ENCODE measurements around the gene LGALS7B. TPM values are rescaled to one million over a fixed set of nuclear protein-coding genes. Genes with fewer than 3 reads are reported as not detected.
"Not testable (repeated sequence)": the region's sequence is repeated elsewhere in the genome, so short reads cannot be mapped to it uniquely, and the experiment has no call there.

Gene LGALS7B
- total RNA-seq, 1 donor from 2014 or later, result not detected

GRCh38 chr19:38817081-38817480, 28.1 kb downstream of the LGALS7B start:
- TF ChIP-seq CTCF (IDR thresholded peaks at IDR 0.05), result no peak
- POLR2A ChIA-PET, result no interaction called here
- Mint-ChIP-seq H3K9me3 (no peaks in the 10 kb centered on the region), H3K4me3 (no peak overlapping the region), H3K36me3 (ENCODE audit: low read depth) (peaks cover 55% of the 10 kb centered on the region), H3K27ac (no peak overlapping the region), H3K27me3 (no peaks in the 10 kb centered on the region), H3K4me1 (peaks cover 6% of the 10 kb centered on the region)
- CTCF ChIA-PET, result no interaction called here
- DNase-seq (no peak), ATAC-seq (ENCODE audit: low read depth) (no peak)
- intact Hi-C loops (cut with micrococcal nuclease), result no loop called here

GRCh38 chr19:38819231-38819920, 30.4 kb downstream of the LGALS7B start:
- Mint-ChIP-seq H3K9me3 (no peaks in the 10 kb centered on the region), H3K4me1 (peaks cover 6% of the 10 kb centered on the region), H3K36me3 (ENCODE audit: low read depth) (peaks cover 72% of the 10 kb centered on the region), H3K27ac (no peak overlapping the region), H3K27me3 (no peaks in the 10 kb centered on the region), H3K4me3 (no peak overlapping the region)
- no peak for TF ChIP-seq CTCF (IDR thresholded peaks at IDR 0.05)
- intact Hi-C loops (cut with micrococcal nuclease), result no loop called here
- ATAC-seq (ENCODE audit: low read depth) (no peak), DNase-seq (no peak)
- POLR2A ChIA-PET, result no interaction called here
- CTCF ChIA-PET, result no interaction called here

GRCh38 chr19:38821230-38821825, 32.3 kb downstream of the LGALS7B start:
- H3K27me3 Mint-ChIP-seq; H3K4me1 Mint-ChIP-seq; intact Hi-C loops (cut with micrococcal nuclease); ATAC-seq (ENCODE audit: low read depth); CTCF ChIA-PET; H3K4me3 Mint-ChIP-seq; DNase-seq; H3K9me3 Mint-ChIP-seq; H3K27ac Mint-ChIP-seq: not testable (repeated sequence)
- H3K36me3 Mint-ChIP-seq (ENCODE audit: low read depth), result peaks cover 70% of the 10 kb centered on the region
- POLR2A ChIA-PET, result interaction anchor here (0.7 to 1.1 kb wide), 2 partner anchors 11 to 201 kb away, joined by 3 to 5 read pairs; partner anchors contain the start of gene ECH1

- H3K4me3 Mint-ChIP-seq; intact Hi-C loops (cut with micrococcal nuclease); H3K9me3 Mint-ChIP-seq; H3K27me3 Mint-ChIP-seq; DNase-seq; H3K27ac Mint-ChIP-seq; ATAC-seq (ENCODE audit: low read depth); CTCF ChIA-PET; POLR2A ChIA-PET: not testable (repeated sequence)
- Mint-ChIP-seq H3K4me1 (peaks cover 20% of the 10 kb centered on the region), H3K36me3 (ENCODE audit: low read depth) (peaks cover 74% of the 10 kb centered on the region)
These were observed 36.9 kb downstream of the LGALS7B start for GRCh38 chr19:38825936-38826335.

- CTCF ChIA-PET, result no interaction called here
- intact Hi-C loops (cut with micrococcal nuclease), result no loop called here
- H3K27me3 Mint-ChIP-seq, result no peaks in the 10 kb centered on the region
- H3K4me1 Mint-ChIP-seq, result peaks cover 27% of the 10 kb centered on the region
- no peak for ATAC-seq (ENCODE audit: low read depth)
- no peak overlapping the region for H3K4me3 Mint-ChIP-seq
- no peaks in the 10 kb centered on the region for H3K9me3 Mint-ChIP-seq
- H3K27ac Mint-ChIP-seq, result no peak overlapping the region
- DNase-seq, result no peak
- POLR2A ChIA-PET, result no interaction called here
- peaks cover 78% of the 10 kb centered on the region for H3K36me3 Mint-ChIP-seq (ENCODE audit: low read depth)
- TF ChIP-seq CTCF (IDR thresholded peaks at IDR 0.05), result no peak
These were observed 38.0 kb downstream of the LGALS7B start for GRCh38 chr19:38826856-38827551.

- POLR2A ChIA-PET, result interaction anchor here (0.7 to 7.7 kb wide), 3 partner anchors 20 to 106 kb away, joined by 3 to 118 read pairs (median 5); partner anchors contain the start of gene HNRNPL
- ATAC-seq (ENCODE audit: low read depth); H3K9me3 Mint-ChIP-seq; H3K27me3 Mint-ChIP-seq; H3K4me3 Mint-ChIP-seq; DNase-seq; intact Hi-C loops (cut with micrococcal nuclease); H3K27ac Mint-ChIP-seq; CTCF ChIA-PET: not testable (repeated sequence)
- Mint-ChIP-seq H3K36me3 (ENCODE audit: low read depth) (peaks cover 61% of the 10 kb centered on the region), H3K4me1 (peaks cover 31% of the 10 kb centered on the region)
These were observed 40.2 kb downstream of the LGALS7B start for GRCh38 chr19:38829203-38829602.

All from activated B cell treated with CpG ODN at 0.5 μM for 24 hours (primary cell).